ENCODE results near the gene PTTG1IP. TPM values are rescaled to one million over a fixed set of nuclear protein-coding genes. Genes with fewer than 3 reads are reported as not detected.
A peak's percentile ranks its signal among the peaks of the same experiment; 100 is the strongest.

The PTTG1IP gene
- total RNA-seq, 4 donors from 2014 or later = 157 to 552 (median 288) TPM

GRCh38 chr21:44854391-44854663 lies 19.2 kb downstream of the PTTG1IP start:
- DNase-seq = no peak
- no peak for TF ChIP-seq POLR2A (IDR thresholded peaks at IDR 0.05)
- TF ChIP-seq CTCF (IDR thresholded peaks at IDR 0.05) = no peak
- TF ChIP-seq POLR2AphosphoS5 (IDR thresholded peaks at IDR 0.05) = no peak
- TF ChIP-seq EP300 (IDR thresholded peaks at IDR 0.05; ENCODE audit: low read depth) = no peak
- Histone ChIP-seq H3K36me3 (peaks cover 0 to 34% (median 16%) of the 10 kb centered on the region in 4 donors), H3K9me3 (no peaks in the 10 kb centered on the region), H3K4me3 (no peak overlapping the region), H3K27me3 (no peaks in the 10 kb centered on the region), H3K4me1 (peaks cover 0 to 42% (median 28%) of the 10 kb centered on the region in 4 donors), H3K27ac (no peak overlapping the region)
- in situ Hi-C loops (cut with MboI; ENCODE audit: low pct_ligation_motif_present in 1 of 4, low pct_unique_long_range_greater_than_20kb in 1 of 4, low sequenced_read_pairs in 3 of 4) (no loop called here), intact Hi-C loops (cut with DNase I; ENCODE audit: low total_unique reads) (no loop called here)
- WGBS, 2 donors (ENCODE audit: low coverage in 1 of 2) = 76 to 86% methylated on average over 9 to 14 of the region's 14 CpGs

GRCh38 chr21:44853601-44854390 lies 19.7 kb downstream of the PTTG1IP start:
- peaks cover 0 to 47% (median 34%) of the 10 kb centered on the region in 4 donors for H3K4me1 ChIP-seq
- intact Hi-C loops (cut with DNase I; ENCODE audit: low total_unique reads) = no loop called here
- peak overlapping the region in 1 of 4 donors; percentile 31 for H3K27ac ChIP-seq
- peaks cover 0 to 34% (median 16%) of the 10 kb centered on the region in 4 donors for H3K36me3 ChIP-seq
- no peaks in the 10 kb centered on the region for H3K27me3 ChIP-seq
- TF ChIP-seq POLR2A (IDR thresholded peaks at IDR 0.05) (no peak), CTCF (IDR thresholded peaks at IDR 0.05) (no peak), EP300 (IDR thresholded peaks at IDR 0.05; ENCODE audit: low read depth) (no peak), POLR2AphosphoS5 (IDR thresholded peaks at IDR 0.05) (no peak)
- DNase-seq = peak; percentile 52
- in situ Hi-C loops (cut with MboI; ENCODE audit: low pct_ligation_motif_present in 1 of 4, low pct_unique_long_range_greater_than_20kb in 1 of 4, low sequenced_read_pairs in 3 of 4) = no loop called here
- H3K4me3 ChIP-seq = no peak overlapping the region
- 81 to 92% methylated on average over 2 to 34 of the region's 34 CpGs for WGBS, 2 donors (ENCODE audit: low coverage in 1 of 2)
- H3K9me3 ChIP-seq = no peaks in the 10 kb centered on the region

GRCh38 chr21:44850905-44851657 lies 22.4 kb downstream of the PTTG1IP start:
- TF ChIP-seq POLR2AphosphoS5 (IDR thresholded peaks at IDR 0.05) (no peak), EP300 (IDR thresholded peaks at IDR 0.05; ENCODE audit: low read depth) (no peak), CTCF (IDR thresholded peaks at IDR 0.05) (no peak), POLR2A (IDR thresholded peaks at IDR 0.05) (no peak)
- H3K9me3 ChIP-seq = no peaks in the 10 kb centered on the region
- in situ Hi-C loops (cut with MboI; ENCODE audit: low pct_ligation_motif_present in 1 of 4, low pct_unique_long_range_greater_than_20kb in 1 of 4, low sequenced_read_pairs in 3 of 4) (no loop called here), intact Hi-C loops (cut with DNase I; ENCODE audit: low total_unique reads) (no loop called here)
- peak overlapping the region in 2 of 4 donors; percentile 68 for H3K27ac ChIP-seq
- no peak for DNase-seq
- peaks cover 8 to 63% (median 50%) of the 10 kb centered on the region in 4 donors for H3K4me1 ChIP-seq
- WGBS, 2 donors (ENCODE audit: low coverage in 1 of 2) = 85 to 88% methylated on average over 14 to 26 of the region's 26 CpGs
- no peaks in the 10 kb centered on the region for H3K27me3 ChIP-seq
- peaks cover 0 to 31% (median 15%) of the 10 kb centered on the region in 4 donors for H3K36me3 ChIP-seq
- no peak overlapping the region for H3K4me3 ChIP-seq

- in situ Hi-C loops (cut with MboI; ENCODE audit: low pct_ligation_motif_present in 1 of 4, low pct_unique_long_range_greater_than_20kb in 1 of 4, low sequenced_read_pairs in 3 of 4) (no loop called here), intact Hi-C loops (cut with DNase I; ENCODE audit: low total_unique reads) (no loop called here)
- Histone ChIP-seq H3K27ac (peak overlapping the region; percentile 54 to 68 (median 62)), H3K4me3 (no peak overlapping the region), H3K36me3 (peaks cover 0 to 24% (median 12%) of the 10 kb centered on the region in 4 donors), H3K9me3 (no peaks in the 10 kb centered on the region), H3K27me3 (no peaks in the 10 kb centered on the region), H3K4me1 (peaks cover 15 to 71% (median 58%) of the 10 kb centered on the region in 4 donors)
- peak; percentile 42 for DNase-seq
- TF ChIP-seq EP300 (IDR thresholded peaks at IDR 0.05; ENCODE audit: low read depth) = no peak
- no peak for TF ChIP-seq CTCF (IDR thresholded peaks at IDR 0.05)
- TF ChIP-seq POLR2A (IDR thresholded peaks at IDR 0.05) = no peak
- no peak for TF ChIP-seq POLR2AphosphoS5 (IDR thresholded peaks at IDR 0.05)
- 71% methylated on average over 14 of the region's 20 CpGs; no CpG with 5 or more reads in 1 of the 2 donors for WGBS, 2 donors (ENCODE audit: low coverage in 1 of 2)
These were observed 23.2 kb downstream of the PTTG1IP start for GRCh38 chr21:44850208-44850800.

Measured in transverse colon (tissue), 4 donors.